Uterus (tissue), 4 donors: ENCODE results near the gene ACVR1. TPM values are rescaled to one million over a fixed set of nuclear protein-coding genes. Genes with fewer than 3 reads are reported as not detected.

Source experiments
- DNase-seq, 2 donors: peaks; one replicate each; pipeline ENCODE4 v3.0.0-alpha.2; 2019 to 2020
- H3K27ac ChIP-seq, 2 donors: fragments of 200-600 bp; sonication (generic); 1 replicate in 1 of 2; 2 replicates in 1 of 2; pipeline ENCODE4 v1.5.1; 2016 to 2018
- H3K27me3 ChIP-seq, 2 donors: fragments of 200-600 bp; sonication (generic); one replicate each; pipeline ENCODE4 v1.5.1; 2018 to 2019; ENCODE audit warnings: control low read depth in 1 of 2
- H3K36me3 ChIP-seq, 2 donors: fragments of 200-600 bp; sonication (generic); one replicate each; pipeline ENCODE4 v1.5.1; 2019; ENCODE audit warnings: control low read depth in 1 of 2
- H3K4me1 ChIP-seq, 2 donors: fragments of 200-600 bp; sonication (generic); one replicate each; pipeline ENCODE4 v1.5.1; 2018 to 2019; ENCODE audit warnings: control low read depth in 1 of 2
- H3K4me3 ChIP-seq, 2 donors: fragments of 200-600 bp; sonication (generic); 1 replicate in 1 of 2; 2 replicates in 1 of 2; pipeline ENCODE4 v1.5.1; 2018 to 2019; ENCODE audit warnings: mild to moderate bottlenecking in 1 of 2
- H3K9me3 ChIP-seq, 2 donors: fragments of 200-600 bp; sonication (generic); one replicate each; pipeline ENCODE4 v1.5.1; 2019; ENCODE audit warnings: control low read depth in 1 of 2
- POLR2A ChIP-seq, 2 donors: fragments of 450-650 bp; IDR thresholded peaks; one replicate each; pipeline ENCODE4 v1.6.1; 2016; ENCODE audit warnings: antibody characterized with exemption in 2 of 2, mild to moderate bottlenecking in 1 of 2, moderate library complexity in 1 of 2
- intact Hi-C: fragments of 100-400 bp; cut with DNase I; formaldehyde crosslinking; loops from one replicate; pipeline ENCODE4 v1.15.1; 2023; ENCODE audit warnings: low total_unique reads
- total RNA-seq, 4 donors: library from RNA; depleted of rRNA in 3 of 4; stranded (reverse); fragments of >200 nt in 3 of 4; gene quantifications; one replicate each; pipeline versions ENCODE4 v1.1.0 to v1.2.4, GENCODE V29; 2014 to 2023
- TF ChIP-seq, protein P1 (sequence below), 4 experiments: fragments of 200-600 bp in 2 of 4; fragments of 450-650 bp in 2 of 4; sonication (generic) in 2 of 4; IDR thresholded peaks; one replicate each; pipeline ENCODE4 v1.5.1; 2016 to 2019; ENCODE audit warnings: antibody characterized with exemption in 4 of 4, mild to moderate bottlenecking in 2 of 4, moderate library complexity in 1 of 4
- donor health status: DM: yes; HTN: yes; CAD: no.

Gene ACVR1
- total RNA-seq, 4 donors from 2014 or later: 30.3 to 398 (median 46.7) TPM

DNA sequence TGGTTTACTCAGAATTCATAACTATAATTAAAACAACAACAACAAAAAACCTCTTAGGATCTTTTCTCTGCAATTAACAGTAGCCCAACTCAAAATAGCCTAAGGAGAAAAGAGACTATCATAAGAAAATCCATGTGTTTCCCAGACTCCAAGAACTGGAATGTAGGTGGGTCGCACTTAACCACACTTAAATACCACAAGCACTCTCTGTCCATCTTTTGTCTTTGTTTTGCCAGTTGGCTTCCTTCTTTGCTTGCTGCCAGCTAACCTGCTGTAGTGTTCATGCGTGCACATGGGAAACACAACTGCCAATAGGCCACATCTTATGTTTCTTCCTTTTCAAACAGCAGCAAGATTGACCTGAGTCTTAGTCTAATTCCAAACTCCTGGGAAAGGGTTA lies 24.1 kb upstream of the ACVR1 start:
- no peak for DNase-seq
- Histone ChIP-seq H3K27ac (no peak overlapping the region), H3K9me3 (no peaks in the 10 kb centered on the region), H3K4me3 (no peak overlapping the region), H3K27me3 (no peaks in the 10 kb centered on the region), H3K4me1 (no peaks in the 10 kb centered on the region), H3K36me3 (no peaks in the 10 kb centered on the region)
- intact Hi-C loops: no loop called here
- no peak for TF ChIP-seq POLR2A (IDR thresholded peaks at IDR 0.05)
- TF ChIP-seq, protein P1, sequence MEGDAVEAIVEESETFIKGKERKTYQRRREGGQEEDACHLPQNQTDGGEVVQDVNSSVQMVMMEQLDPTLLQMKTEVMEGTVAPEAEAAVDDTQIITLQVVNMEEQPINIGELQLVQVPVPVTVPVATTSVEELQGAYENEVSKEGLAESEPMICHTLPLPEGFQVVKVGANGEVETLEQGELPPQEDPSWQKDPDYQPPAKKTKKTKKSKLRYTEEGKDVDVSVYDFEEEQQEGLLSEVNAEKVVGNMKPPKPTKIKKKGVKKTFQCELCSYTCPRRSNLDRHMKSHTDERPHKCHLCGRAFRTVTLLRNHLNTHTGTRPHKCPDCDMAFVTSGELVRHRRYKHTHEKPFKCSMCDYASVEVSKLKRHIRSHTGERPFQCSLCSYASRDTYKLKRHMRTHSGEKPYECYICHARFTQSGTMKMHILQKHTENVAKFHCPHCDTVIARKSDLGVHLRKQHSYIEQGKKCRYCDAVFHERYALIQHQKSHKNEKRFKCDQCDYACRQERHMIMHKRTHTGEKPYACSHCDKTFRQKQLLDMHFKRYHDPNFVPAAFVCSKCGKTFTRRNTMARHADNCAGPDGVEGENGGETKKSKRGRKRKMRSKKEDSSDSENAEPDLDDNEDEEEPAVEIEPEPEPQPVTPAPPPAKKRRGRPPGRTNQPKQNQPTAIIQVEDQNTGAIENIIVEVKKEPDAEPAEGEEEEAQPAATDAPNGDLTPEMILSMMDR (IDR thresholded peaks at IDR 0.05): no peak

DNA sequence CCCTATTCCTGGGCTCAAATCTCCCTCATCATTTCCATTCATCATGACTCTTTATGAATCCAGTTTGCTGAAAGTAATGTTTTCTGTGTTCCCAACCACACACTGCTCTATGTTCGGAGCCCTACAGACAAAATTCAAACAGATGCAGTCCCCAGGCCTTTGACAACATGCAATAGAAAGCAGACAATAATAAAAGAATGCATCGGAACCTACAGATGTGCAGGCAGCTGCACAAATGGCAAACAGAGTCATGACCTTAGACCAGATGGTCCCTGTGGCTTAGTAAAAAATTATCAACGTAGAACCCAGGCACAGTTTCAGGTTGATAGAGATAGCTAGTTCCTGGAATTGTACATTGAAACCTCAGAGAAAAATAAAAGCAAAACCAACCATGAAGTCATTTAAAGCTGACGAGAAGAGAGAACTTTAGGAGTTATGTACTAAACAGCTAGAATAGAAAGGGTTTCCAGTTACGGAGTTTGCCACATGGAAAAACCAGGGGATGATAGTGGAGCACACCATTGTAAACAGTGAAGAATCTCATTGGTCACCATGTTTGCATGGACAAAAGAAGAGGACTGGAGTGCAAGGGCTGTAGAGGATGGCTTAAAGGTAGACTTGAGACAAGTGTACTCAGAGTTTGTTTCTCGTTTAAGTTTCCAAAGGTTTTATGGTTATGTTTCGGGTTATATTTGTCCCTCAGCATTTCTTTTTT lies 23.2 kb upstream of the ACVR1 start:
- Histone ChIP-seq H3K27me3 (no peaks in the 10 kb centered on the region), H3K9me3 (no peaks in the 10 kb centered on the region), H3K4me3 (no peak overlapping the region), H3K4me1 (peaks cover 0 to 3% of the 10 kb centered on the region in 2 donors), H3K27ac (peak overlapping the region in 1 of 2 donors; percentile 9), H3K36me3 (no peaks in the 10 kb centered on the region)
- no peak for DNase-seq
- intact Hi-C loops: no loop called here
- TF ChIP-seq, protein P1 (IDR thresholded peaks at IDR 0.05): no peak
- no peak for TF ChIP-seq POLR2A (IDR thresholded peaks at IDR 0.05)

DNA sequence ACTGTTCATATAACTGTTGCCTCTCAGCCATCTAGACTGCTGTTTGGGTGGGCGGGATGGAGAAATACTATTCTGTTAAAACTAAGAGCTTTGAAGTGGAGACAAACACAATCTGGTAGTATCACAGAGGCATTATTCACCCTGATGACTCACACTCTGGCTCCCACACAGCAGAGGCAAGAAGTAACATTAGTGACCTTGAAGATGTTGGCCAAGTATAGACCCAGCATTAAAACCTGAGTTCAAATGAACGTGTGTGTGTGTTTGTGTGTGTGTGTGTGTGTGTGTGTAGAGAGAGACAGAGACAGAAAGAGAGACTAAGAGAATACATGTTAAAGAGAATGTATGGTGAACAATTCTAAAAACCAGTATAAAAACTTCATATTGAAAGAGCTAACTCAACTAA lies 22.5 kb upstream of the ACVR1 start:
- Histone ChIP-seq H3K27ac (peak overlapping the region; percentile 52 to 55), H3K36me3 (no peaks in the 10 kb centered on the region), H3K4me1 (peaks cover 0 to 7% of the 10 kb centered on the region in 2 donors), H3K4me3 (no peak overlapping the region), H3K27me3 (no peaks in the 10 kb centered on the region), H3K9me3 (no peaks in the 10 kb centered on the region)
- TF ChIP-seq, protein P1 (IDR thresholded peaks at IDR 0.05): no peak
- TF ChIP-seq POLR2A (IDR thresholded peaks at IDR 0.05): no peak
- DNase-seq: peak; percentile 52 to 83
- intact Hi-C loops: no loop called here

DNA sequence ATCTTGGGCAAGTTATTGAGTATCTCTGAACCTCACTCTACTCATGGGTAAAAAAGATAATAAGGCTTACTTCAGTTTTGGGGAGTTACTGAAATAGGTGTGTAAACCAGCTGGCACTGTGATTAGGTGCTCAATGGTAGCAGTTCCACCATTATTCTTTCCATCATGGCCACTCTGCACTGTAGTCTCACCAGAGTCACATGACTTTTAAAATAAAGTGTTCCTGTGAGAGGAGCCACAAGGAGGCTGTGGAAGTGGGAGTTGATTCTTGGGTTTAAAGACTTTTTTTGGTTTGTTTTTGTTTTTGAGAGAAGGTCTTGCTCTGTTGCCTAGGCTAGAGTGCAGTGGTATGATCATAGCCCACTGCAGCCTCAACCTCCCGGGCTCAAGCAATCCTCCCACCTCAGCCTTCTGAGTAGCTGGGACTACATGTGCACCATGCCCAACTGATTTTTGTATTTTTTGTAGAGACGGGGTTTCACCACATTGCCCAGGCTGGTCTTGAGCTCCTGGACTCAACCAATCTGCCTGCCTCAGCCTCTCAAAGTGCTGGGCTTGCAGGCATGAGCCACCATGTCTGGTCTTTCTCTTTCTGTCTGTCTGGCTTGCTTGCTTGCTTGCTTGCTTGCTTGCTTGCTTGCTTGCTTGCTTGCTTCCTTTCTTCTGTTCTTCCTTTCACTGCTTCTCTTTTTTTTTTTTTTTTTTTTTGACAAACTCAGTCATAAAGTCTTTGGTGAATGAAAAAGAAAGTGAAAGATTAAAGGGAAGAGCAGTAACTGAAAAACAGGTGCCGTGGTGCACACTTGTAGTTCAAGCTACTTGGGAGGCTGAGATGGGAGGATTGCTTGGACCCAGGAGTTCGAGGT lies 21.2 kb upstream of the ACVR1 start:
- no peak for DNase-seq
- Histone ChIP-seq H3K27me3 (no peaks in the 10 kb centered on the region), H3K4me1 (peaks cover 0 to 7% of the 10 kb centered on the region in 2 donors), H3K4me3 (no peak overlapping the region), H3K27ac (peak overlapping the region in 1 of 2 donors; percentile 55), H3K36me3 (no peaks in the 10 kb centered on the region), H3K9me3 (no peaks in the 10 kb centered on the region)
- intact Hi-C loops: no loop called here
- no peak for TF ChIP-seq POLR2A (IDR thresholded peaks at IDR 0.05)
- TF ChIP-seq, protein P1 (IDR thresholded peaks at IDR 0.05): no peak

DNA sequence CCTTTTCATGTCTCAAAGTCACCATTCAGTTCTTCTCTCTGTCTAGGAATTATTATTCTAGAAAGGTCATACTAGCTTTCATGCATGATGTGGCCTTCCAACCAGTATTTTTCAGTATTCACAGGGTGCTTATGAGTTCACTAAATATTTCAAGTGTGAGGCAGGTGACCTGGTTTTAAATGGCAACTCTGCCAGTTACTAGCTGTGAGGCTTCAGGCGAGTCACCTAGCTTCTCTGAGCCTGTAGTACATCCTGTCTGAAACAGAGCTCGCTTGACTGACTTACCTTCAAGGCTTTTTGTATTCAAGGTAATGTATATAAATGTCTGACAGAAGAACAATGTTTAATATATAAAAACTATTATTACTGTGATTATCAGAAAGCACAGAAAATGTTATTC lies 19.4 kb upstream of the ACVR1 start:
- peaks cover 0 to 7% of the 10 kb centered on the region in 2 donors for H3K4me1 ChIP-seq
- H3K36me3 ChIP-seq: no peaks in the 10 kb centered on the region
- H3K9me3 ChIP-seq: no peaks in the 10 kb centered on the region
- H3K27ac ChIP-seq: peak overlapping the region; percentile 38 to 71
- no peak for TF ChIP-seq POLR2A (IDR thresholded peaks at IDR 0.05)
- TF ChIP-seq, protein P1 (IDR thresholded peaks at IDR 0.05): no peak
- H3K4me3 ChIP-seq: no peak overlapping the region
- no peak for DNase-seq
- H3K27me3 ChIP-seq: no peaks in the 10 kb centered on the region
- intact Hi-C loops: no loop called here
